ENCODE results near the gene SLC16A11.
A peak's percentile ranks its signal among the peaks of the same experiment; 100 is the strongest.
"Not testable (repeated sequence)": the region's sequence is repeated elsewhere in the genome, so short reads cannot be mapped to it uniquely, and the experiment has no call there.

The SLC16A11 gene

GRCh38 chr17:7043497-7044198 is at the start of gene SLC16A11:
Gene SLC16A11, minus strand, starts transcription at chr17:7044092. Its CDS starts 579 bp downstream, at chr17:7043513.
- peak; percentile 31 for DNase-seq

GRCh38 chr17:7091311-7092005 is 47.6 kb upstream of the SLC16A11 start:
- DNase-seq = not testable (repeated sequence)

GRCh38 chr17:7089570-7089969 is 45.7 kb upstream of the SLC16A11 start:
- DNase-seq = not testable (repeated sequence)

- not testable (repeated sequence) for DNase-seq
These were observed 44.5 kb upstream of the SLC16A11 start for GRCh38 chr17:7088442-7088841.

- no peak for DNase-seq
These were observed 40.2 kb upstream of the SLC16A11 start for GRCh38 chr17:7084088-7084487.

GRCh38 chr17:7083592-7083991 is 39.7 kb upstream of the SLC16A11 start:
- DNase-seq = no peak

- no peak for DNase-seq
These were observed 37.6 kb upstream of the SLC16A11 start for GRCh38 chr17:7081341-7082062.

- DNase-seq = no peak
These were observed 36.7 kb upstream of the SLC16A11 start for GRCh38 chr17:7080456-7081041.

GRCh38 chr17:7079581-7080455 is 35.9 kb upstream of the SLC16A11 start, which contains the start of gene CLEC10A:
Gene CLEC10A, minus strand, starts transcription at chr17:7080251. Its CDS starts 1,439 bp downstream, at chr17:7078812.
- no peak for DNase-seq

GRCh38 chr17:7078711-7079110 is 34.8 kb upstream of the SLC16A11 start:
- no peak for DNase-seq

- DNase-seq = no peak
These were observed 34.1 kb upstream of the SLC16A11 start for GRCh38 chr17:7077911-7078546.

- DNase-seq = no peak
These were observed 31.0 kb upstream of the SLC16A11 start for GRCh38 chr17:7074931-7075330.

- no peak for DNase-seq
These were observed 28.5 kb upstream of the SLC16A11 start for GRCh38 chr17:7072406-7072805.

GRCh38 chr17:7070712-7071111 is 26.8 kb upstream of the SLC16A11 start:
- DNase-seq = no peak

GRCh38 chr17:7068268-7068667 is 24.4 kb upstream of the SLC16A11 start:
- no peak for DNase-seq

GRCh38 chr17:7067198-7067597 is 23.3 kb upstream of the SLC16A11 start:
- DNase-seq = no peak

- DNase-seq = no peak
These were observed 20.4 kb upstream of the SLC16A11 start for GRCh38 chr17:7064261-7064660.

- DNase-seq = no peak
These were observed 19.7 kb upstream of the SLC16A11 start for GRCh38 chr17:7063518-7064094.

GRCh38 chr17:7060165-7060891 is 16.4 kb upstream of the SLC16A11 start:
- no peak for DNase-seq

GRCh38 chr17:7058831-7059447 is 15.0 kb upstream of the SLC16A11 start:
- no peak for DNase-seq
